D721Med (cell line): ENCODE results near the gene POU2AF3.

Experiments used
- DNase-seq: peaks from one replicate; pipeline ENCODE4 v3.0.0; 2011; ENCODE audit warnings: low spot score; ENCODE audit not compliant: insufficient read length
- FAIRE-seq: peaks from 2 replicates; lab custom pipeline; 2011; peaks lifted over from hg19 to GRCh38; lab: Jason Lieb, UNC
- TF ChIP-seq, protein P1 (sequence below): IDR thresholded peaks from 2 replicates; pipeline ENCODE4 v1.5.1; 2012; ENCODE audit warnings: mild to moderate bottlenecking, control low read depth; ENCODE audit not compliant: insufficient read depth; ENCODE audit errors: missing control alignments

The POU2AF3 gene

DNA sequence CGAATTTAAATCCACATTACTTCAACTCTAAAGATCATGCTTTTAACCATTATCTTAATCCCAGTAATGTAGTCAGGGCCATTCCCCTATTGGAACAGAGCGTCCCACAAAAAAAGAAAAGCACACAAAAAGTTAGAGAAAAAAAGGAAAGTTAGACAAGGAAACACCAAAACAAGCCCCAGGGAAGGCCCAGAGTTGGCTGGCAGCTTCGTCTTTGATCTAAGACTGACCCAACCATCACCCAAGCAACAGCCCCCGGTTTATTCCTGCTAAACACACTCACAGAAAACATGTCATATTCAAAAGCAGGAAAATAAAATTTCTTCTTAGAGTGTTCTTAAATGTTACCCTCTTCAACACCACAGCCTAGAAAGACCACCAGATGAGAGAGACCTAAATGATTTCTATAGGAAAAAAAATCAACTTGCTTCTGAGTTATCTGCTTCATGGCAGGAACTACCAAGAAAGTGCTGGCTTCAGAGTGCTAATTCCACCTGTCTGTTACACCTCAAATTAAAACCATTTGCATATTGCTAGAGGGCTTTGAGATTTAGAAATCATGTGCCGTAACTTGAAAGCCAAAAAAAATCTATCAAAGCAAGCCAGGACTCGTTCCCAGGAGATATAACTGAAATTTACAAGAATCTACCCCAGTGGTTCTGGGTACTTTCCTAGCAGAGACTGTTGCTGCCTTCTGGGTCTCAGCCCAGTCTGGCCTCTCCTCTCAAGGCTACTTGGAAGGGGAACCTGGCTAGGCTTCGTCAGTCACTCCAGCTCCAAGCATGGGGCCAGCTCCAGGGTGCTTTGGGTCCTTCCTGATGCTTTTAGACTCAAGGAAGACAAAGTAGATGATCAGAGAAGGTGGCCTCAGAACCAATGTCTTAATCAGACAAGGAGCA is 31.2 kb downstream of the POU2AF3 start:
- no peak for DNase-seq
- TF ChIP-seq, protein P1, sequence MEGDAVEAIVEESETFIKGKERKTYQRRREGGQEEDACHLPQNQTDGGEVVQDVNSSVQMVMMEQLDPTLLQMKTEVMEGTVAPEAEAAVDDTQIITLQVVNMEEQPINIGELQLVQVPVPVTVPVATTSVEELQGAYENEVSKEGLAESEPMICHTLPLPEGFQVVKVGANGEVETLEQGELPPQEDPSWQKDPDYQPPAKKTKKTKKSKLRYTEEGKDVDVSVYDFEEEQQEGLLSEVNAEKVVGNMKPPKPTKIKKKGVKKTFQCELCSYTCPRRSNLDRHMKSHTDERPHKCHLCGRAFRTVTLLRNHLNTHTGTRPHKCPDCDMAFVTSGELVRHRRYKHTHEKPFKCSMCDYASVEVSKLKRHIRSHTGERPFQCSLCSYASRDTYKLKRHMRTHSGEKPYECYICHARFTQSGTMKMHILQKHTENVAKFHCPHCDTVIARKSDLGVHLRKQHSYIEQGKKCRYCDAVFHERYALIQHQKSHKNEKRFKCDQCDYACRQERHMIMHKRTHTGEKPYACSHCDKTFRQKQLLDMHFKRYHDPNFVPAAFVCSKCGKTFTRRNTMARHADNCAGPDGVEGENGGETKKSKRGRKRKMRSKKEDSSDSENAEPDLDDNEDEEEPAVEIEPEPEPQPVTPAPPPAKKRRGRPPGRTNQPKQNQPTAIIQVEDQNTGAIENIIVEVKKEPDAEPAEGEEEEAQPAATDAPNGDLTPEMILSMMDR: no peak
- no peak for FAIRE-seq

DNA sequence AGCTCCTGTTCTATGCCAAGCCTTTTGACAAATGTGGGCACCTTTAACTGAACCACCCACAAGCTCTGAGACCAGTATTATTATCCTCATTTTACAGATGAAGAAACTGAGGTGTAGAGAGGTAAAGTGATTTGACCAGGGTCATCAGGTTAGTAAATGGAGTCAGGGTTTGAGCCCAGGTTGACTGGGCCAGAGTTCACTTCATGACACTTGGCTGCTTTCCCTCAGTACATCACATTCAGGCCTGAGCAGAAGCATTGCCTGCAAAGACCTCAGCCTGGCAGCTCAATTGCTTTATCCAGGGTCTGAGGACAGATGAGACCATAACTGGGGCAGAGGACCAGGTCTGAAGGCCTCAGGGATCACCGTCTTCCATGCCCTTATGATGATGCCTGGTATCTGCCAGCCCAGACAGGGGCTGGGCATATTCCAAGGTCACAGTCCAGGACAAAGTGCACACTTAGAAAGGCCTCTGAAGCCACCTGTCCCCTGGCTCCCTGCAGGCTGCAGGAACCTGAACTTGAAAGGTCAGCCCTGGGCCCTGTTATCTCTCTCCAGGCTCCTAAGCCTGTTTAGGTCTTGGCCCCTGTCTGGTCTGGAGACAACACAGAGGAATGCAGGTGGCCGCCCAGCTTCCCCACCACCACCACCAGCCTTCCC is 32.0 kb downstream of the POU2AF3 start:
- DNase-seq (no peak), FAIRE-seq (no peak)
- TF ChIP-seq, protein P1: no peak

DNA sequence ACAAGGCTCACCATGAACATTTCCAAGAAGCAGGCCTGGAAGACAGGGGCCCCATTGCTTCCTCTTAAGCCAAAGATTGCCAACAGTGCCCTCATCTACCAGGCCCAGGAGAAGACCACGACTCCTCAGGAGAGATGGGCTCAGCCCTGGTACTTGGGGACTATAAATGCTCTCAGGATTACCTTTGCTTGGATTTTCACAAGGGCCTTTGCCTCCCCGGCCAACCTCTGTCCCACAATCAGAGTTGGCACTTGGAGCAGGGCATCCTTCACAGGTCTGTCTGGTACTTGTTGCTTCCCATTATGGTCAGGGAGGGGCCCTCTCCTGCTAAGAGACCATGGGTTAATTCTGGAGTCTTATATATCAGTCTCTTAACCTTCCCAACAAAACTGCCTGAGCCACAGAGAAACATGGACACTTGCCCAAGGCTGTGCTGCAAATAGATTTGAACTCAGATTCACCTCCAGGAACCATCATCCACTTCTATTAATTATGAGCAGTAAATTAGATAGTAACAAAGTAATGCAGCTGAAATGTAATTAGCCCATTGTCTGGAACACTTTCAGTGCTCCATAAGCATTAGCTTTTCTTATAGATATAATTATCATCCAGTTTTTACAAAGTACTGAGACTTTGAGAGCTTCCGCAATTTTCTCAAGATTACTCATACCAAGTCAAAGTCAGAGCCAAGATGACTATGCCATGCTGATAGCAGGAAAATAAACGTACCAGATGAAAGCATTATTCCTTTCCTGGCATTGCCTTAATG is 33.5 kb downstream of the POU2AF3 start:
- TF ChIP-seq, protein P1: no peak
- FAIRE-seq (no peak), DNase-seq (no peak)

DNA sequence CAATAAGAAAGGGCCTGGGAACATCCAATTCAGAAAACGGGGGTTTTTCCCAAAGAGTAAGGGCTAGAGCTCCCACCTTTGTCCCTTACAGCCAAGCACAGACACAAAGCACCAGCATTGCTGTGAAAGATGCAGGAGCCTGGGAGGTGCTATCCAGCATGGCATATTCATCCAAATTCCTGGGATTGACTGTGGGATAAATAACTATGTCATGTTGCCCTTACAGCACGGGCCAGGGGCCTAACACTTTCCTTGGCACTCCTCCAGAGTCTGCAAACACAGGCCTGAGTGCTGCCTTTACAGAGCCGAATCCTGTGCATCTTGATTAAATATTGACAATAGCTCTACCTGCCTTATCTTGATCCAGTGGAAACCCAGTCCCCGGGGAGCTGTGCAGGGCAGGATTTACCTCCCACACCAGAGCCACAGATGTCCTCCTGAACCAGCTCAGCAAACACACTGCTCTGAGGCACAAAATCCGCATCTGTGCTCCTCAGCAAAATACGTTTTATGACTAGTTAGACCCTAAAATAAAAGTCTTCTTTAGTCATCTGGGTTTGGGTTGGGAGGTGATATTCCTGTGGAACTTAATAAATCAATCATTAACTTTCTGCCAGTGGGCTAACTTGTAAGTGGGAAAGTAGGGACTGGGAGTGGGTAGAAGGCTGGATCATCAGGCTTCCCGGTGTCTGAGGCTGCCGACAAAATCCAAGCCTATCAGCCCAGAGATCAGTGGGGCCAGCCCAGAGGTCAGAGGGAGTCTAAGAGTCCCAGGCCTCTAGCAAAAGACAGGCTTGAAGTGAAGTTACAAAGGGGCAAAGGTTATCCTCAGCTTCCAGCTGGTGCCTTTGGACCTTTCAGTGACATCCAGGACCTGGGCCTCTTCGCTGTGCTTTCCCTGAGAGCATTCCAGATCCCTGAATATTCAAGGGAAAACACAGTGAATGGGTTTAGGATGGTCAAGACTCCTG is 36.5 kb downstream of the POU2AF3 start:
- TF ChIP-seq, protein P1: no peak
- no peak for DNase-seq
- peak; percentile 32 for FAIRE-seq

DNA sequence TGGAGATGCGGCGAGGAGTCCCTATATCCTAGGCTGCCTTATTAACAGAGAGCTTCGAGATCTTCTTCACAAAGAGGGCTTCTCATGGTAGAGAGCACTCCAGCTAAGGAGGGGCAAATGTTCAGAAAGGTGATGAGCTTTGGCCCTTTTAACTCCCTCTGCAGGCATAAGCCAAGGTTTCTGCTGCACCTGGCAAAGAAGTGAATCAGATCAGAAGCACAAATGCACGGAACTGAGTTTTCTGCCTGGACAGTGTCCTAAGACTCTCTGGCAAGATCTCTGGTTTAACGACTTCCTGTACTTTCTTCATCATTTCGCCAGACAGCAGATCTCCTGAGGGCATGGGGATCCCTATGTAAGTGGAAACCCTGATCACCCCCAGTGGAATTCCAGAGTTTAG is 37.2 kb downstream of the POU2AF3 start:
- FAIRE-seq: no peak
- TF ChIP-seq, protein P1: no peak
- DNase-seq: no peak

DNA sequence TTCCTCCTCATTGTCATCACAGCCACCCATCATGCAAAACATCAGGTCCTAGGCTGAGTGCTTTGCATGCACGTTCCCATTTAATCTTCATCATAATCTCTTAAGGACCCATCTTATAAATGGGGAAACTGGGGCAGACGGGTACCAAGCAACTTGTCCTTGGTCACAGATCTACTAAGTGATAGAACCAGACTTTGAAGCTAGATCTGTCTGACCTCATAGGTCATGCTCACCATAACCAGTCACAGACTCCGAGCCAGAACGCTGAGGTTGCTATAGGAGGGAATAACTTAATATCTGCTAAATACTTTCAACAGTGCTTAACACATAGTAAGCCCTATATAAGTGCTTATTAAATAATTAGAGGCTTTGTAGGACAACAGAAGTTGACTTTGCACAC is 37.7 kb downstream of the POU2AF3 start:
- FAIRE-seq: no peak
- DNase-seq: no peak
- TF ChIP-seq, protein P1: no peak
